GM12865 (cell line): ENCODE measurements around the gene OR10C1.

Experiments
- DNase-seq: peaks from one replicate; pipeline ENCODE4 v3.0.0; 2010; ENCODE audit warnings: low read depth
- H3K4me3 ChIP-seq: 2 replicates; pipeline ENCODE4 v1.5.1; 2011; ENCODE audit warnings: mild to moderate bottlenecking, low read depth, low read length, control low read depth
- CTCF ChIP-seq: IDR thresholded peaks from 2 replicates; pipeline ENCODE4 v1.5.1; 2011; ENCODE audit warnings: low read length, control low read depth, low read depth, inconsistent platforms; ENCODE audit not compliant: insufficient read depth; ENCODE audit errors: missing control alignments

Gene OR10C1

GRCh38 chr6:29477923-29478450 lies 38.9 kb downstream of the OR10C1 start:
- no peak for TF ChIP-seq CTCF
- DNase-seq, result no peak

GRCh38 chr6:29478740-29479139 lies 39.6 kb downstream of the OR10C1 start:
- H3K4me3 ChIP-seq, result no peak overlapping the region
- TF ChIP-seq CTCF, result no peak

More at GRCh38 chr6:29477923-29478450, 38.9 kb downstream of the OR10C1 start:
- H3K4me3 ChIP-seq, result no peak overlapping the region

GRCh38 chr6:29479560-29479959 lies 40.5 kb downstream of the OR10C1 start:
- TF ChIP-seq CTCF, result no peak
- H3K4me3 ChIP-seq, result no peak overlapping the region
- DNase-seq, result no peak

More at GRCh38 chr6:29478740-29479139, 39.6 kb downstream of the OR10C1 start:
- DNase-seq, result no peak

GRCh38 chr6:29483186-29483585 lies 44.1 kb downstream of the OR10C1 start:
- no peak for TF ChIP-seq CTCF
- H3K4me3 ChIP-seq, result no peak overlapping the region
- no peak for DNase-seq

- no peak for DNase-seq
- no peak overlapping the region for H3K4me3 ChIP-seq
- TF ChIP-seq CTCF, result no peak
Observed at GRCh38 chr6:29483735-29484134, 44.6 kb downstream of the OR10C1 start.

- no peak overlapping the region for H3K4me3 ChIP-seq
- no peak for TF ChIP-seq CTCF
- DNase-seq, result no peak
Observed at GRCh38 chr6:29486577-29486976, 47.5 kb downstream of the OR10C1 start.

GRCh38 chr6:29487131-29487530 lies 48.0 kb downstream of the OR10C1 start:
- no peak overlapping the region for H3K4me3 ChIP-seq
- no peak for TF ChIP-seq CTCF
- DNase-seq, result no peak
